IPS-NIHi7 (cell line): ENCODE data around the gene PAPPA.

Experiments
- DNase-seq: peaks from one replicate; pipeline ENCODE4 v3.0.0; 2012; ENCODE audit warnings: mixed read lengths; ENCODE audit errors: extremely low spot score

Gene PAPPA

DNA sequence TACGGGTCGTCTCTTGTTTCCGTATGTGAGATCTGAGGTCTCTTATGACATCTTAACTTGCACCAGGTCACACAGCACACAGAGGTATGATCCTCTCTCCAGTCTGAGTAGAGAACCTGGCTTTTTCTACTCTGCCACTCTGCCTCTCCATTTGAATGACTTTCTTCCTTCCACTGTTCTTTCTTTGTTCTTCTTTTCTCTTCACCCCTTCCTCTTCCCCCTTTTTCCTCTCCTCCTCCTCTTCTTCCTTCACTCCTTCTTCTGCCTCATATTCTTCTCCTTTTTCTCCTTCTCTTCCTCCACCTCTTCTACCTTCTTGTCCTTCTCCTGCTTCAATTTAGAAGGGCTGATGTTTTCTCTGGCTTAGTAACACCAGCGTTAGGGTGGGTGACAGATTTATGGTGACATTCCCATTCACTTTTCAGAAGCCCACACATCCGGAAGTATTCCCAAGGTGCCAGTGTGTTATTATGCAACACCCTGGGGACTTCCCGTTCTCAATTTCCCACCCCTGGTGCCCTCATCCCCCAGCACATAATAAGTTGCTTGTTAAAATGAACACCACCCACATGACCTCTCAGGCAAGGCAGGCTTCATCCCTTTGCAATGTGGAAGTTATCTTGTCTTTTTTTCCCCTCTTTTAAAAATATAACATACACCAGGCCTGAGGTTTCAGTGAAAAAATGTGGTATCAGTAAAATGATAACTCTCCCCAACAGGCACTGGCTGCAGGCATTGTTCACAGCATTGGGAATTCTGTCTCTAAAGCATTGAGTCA is 122.0 kb downstream of the PAPPA start:
- DNase-seq, result no peak

DNA sequence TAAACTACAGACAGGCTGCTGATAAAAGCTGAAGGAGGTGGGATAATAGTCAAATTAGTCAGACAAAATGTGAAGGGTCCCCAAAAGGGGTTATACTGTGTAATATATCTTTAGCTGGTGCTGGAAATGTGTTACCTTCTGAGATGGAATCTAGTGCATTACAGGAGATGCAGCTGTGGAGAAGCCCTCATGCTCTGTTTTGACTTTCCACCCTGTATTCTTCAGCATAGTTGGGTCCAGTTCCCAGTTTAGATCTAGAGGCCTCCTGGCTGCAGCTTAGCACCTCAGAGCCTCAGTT is 122.6 kb downstream of the PAPPA start:
- DNase-seq, result no peak

DNA sequence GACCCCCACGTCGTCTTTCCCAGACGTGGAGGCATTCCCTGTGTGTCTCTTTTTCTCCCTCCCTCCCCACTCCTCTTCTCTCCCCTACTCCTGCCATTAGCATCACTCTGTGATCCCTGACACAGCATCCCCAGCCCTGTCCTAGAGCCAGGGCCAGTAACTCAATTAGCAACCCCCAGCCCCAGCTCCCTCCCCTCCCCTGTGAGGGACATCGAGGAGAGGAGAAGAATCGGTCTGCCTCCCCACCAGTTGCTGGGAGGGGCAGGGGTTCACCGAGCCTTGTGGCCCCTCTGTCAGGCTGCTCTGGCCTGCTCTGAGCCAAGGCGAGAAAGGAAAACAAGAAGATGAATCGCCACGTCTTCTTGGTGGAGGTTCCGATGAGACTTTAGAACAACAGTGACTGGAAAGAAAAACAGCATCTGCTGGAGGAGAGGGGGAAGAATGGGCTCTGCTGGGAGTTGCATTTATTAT is 123.1 kb downstream of the PAPPA start:
- DNase-seq, result peak; percentile 40

DNA sequence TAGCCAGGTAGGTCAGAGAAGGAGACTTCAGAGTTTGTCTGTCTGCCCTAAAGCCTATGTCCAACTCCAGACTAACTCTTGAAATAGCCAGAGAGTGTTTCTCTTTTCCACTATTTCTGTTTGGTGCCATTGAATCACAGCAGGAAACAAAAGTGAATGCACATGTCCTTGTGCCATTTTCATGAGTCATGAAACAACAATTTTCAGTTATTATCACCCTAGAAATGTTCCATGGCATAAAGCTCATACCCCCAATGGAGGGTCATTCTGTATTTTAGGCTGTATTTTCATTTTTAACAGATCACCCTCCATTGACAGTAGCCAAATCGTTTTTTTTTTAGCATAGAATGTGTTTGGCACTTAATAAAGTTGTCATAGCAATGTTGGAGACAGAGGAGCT is 124.7 kb downstream of the PAPPA start:
- no peak for DNase-seq

DNA sequence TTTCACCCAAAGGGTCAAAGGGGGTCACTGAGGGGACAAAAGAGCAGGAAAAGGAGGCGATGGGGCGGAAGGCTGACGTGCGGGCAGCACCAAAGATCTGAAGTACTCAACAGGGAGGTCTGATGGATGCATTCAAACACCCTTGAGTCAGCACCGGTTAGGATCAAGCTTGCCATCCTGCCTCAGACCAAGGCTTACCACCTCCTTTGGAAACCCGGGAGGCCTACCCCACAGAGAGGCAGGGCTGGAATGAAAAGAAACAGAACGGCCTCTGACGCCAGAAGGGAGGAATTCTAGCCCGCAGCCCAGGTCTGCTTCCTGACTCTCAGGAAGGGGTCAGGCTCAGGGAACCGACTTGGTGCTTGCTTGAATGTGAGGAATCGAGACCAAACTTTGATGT is 125.6 kb downstream of the PAPPA start:
- peak; percentile 78 for DNase-seq

DNA sequence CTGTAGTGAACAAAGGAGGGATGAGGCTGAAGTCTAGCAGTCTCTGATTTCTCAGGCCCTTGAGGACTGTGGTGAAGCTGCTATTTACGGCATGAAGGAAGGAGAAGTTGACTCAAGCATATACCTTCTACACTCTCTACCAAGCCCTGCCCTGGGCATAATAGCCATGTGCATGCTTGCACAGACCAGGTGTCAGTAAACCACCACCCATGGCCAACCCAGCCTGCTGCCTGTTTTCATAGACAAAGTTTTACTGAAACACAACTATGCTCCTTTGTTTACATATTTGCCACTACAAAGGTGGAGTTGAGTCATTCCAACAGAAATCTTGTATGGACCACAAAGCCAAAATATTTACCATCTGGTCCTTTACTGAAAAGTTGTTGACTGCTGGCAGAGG is 126.9 kb downstream of the PAPPA start:
- no peak for DNase-seq

DNA sequence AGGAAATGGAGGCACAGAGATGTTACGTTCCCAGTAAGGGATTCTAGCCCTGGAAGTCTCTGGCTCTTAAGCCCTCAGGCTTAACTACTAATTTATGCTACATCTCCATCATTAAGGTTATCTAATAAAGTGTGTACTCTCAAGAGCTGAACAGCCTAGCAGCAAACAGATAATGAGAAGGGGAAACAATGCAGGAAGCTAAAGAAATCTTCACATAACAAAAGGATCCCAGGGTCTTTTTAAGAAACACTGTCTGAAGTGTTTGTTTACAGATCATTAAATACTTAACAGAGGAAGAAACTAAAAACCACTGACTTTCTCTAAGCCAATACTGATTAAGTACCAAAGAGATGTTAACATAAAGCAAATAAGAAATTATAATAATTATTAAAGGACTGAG is 129.0 kb downstream of the PAPPA start:
- DNase-seq, result no peak

DNA sequence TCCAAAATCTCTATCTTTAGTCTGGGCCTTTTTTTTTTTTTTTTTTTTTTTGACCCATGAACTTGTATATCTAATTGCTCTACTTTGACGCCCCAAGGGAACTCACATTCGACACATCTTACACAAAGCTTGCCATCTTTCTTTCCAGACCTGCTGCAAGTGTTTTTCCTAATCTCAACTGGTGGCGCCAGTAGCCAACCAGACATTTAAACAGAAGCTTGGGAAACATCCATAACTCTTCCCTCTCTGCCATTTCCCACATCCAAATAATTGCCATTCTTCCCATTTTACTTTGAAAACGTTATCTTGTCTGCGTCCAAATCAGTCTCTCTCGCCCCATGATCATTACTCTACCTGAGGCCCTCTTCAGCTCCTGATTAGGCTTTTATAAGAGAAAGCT is 130.9 kb downstream of the PAPPA start:
- no peak for DNase-seq

DNA sequence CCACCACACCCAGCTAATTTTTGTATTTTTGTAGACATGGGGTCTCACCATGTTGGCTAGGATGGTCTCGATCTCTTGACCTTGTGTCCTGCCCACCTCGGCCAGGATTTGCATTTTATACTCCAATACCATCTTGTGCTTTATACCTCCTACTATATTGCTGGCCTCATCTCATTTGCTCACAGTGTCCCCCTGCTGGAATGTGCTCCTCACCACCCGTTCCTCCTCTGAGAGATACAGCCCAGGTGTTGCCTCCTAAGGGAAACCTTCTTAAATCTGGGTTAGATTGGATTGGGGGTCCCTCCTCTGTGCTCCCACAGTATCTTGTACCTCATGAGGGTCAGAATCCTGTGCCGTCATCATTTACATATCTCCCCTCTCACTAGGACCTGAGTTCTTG is 131.7 kb downstream of the PAPPA start:
- peak; percentile 31 for DNase-seq

DNA sequence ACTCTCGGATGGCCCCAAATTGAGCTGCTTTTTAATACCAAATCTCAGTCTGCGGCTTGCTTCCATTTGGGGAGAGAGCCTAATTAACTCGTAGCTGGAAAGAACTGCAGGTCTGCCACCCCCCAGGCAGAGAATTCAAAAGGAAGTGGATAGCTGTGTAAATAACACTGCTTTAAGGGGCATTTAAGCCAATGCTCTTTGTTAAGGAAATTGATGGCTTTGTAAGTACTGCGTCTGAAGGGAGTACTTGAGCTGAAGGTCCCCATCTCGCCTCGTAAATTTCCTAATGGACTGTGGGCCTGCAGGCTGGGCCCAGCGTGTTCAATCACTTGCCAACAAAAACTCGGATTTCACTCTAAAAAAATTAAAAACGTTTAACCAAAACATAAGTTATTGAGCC is 132.7 kb downstream of the PAPPA start:
- peak; percentile 48 for DNase-seq

DNA sequence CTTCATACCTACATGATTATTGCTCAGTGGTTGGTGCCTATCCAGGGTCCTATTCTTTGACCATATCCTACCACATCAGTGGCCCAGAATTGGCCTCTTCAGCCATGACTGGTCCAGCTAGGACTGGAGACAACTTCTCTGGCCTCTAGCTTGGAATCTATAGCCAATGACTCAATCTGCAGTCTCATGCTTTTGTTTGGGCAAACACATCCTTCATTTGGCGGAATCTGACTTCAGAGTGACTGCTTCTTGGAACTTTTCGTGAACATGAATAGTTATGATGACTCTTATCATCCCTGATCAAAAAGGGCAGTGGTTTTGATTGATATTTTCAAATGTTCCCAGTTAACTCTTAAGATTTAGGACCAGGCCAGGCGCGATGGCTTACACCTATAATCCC is 134.1 kb downstream of the PAPPA start:
- DNase-seq, result no peak

DNA sequence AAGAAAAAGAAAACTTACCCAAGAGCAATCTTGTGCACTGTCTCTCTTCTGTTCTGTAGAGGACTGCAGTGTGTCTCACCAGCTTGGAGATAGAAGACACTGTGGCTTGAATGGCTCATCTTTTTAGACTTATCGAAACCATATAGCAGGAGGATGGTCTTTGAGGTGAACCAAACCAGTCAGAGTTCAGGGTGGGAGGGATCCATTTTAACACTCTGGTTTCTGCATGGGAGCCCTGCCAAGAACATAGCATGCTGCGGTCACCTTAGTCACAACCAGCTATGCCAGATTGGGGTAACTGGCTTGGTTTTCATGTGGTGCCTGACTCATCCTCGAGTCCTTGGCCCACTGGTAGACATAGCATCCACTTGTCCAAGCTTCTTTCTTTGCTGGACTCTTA is 135.1 kb downstream of the PAPPA start:
- no peak for DNase-seq

DNA sequence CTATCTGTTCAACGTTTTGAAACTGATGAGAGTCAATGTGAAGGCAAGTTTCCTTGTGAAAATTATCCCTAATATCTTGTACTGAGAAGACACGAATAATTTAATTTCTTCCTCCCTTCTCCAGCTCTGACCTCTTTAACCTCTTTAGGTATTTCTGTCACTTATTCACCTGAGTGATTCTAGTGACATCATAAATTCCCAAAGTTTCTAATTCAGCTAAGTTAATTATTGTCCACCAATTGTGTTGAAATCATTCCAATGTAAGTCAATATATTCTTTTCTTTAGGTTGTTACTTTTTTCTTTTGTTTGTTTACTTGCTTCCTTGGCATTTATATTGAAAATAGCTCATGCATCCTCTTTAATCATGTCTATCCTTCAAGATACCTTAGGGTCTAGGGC is 143.8 kb downstream of the PAPPA start:
- DNase-seq, result no peak

DNA sequence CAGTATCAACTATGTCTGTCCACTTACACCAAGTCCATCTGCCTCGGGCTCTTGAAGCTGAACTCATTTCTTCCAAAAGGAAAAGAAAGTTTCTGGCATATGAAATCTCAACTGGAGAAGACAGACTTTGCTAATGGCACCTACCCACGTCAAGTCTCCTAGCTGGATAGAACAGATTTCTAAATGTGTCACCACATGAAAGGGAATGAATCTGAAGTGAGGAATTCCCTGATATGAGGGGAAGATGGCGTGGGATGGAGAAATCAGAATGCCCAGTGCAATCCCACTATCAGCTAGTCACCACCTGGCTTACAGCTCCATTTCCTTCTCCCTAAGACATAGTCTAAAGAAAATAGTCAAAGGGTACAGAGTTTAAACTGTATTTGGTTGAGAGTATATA is 144.7 kb downstream of the PAPPA start:
- no peak for DNase-seq

DNA sequence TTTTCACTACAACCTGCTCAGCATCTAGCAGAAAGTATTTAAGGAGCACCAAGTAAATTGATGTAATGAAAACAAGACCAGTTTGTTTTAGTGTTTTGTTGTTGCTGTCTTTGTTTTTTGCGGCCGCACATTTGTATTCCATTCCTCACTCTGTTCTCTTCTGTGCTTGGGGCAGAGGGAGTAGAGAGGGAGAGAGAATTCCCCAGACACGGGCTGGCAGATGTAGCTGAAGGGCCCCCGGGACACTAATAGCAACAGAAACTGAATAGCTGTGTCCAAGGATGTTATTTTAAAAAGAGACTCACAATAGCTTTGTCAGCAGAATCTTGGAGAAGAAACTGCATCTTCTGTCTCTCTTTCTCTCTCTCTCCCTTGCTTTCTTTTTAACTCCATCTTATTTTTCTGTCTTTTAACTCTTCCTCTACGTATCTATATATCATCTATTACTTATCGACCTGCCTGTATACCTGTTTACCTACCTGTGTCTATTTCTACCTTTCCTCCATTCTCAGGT is 145.3 kb downstream of the PAPPA start:
- DNase-seq, result no peak

DNA sequence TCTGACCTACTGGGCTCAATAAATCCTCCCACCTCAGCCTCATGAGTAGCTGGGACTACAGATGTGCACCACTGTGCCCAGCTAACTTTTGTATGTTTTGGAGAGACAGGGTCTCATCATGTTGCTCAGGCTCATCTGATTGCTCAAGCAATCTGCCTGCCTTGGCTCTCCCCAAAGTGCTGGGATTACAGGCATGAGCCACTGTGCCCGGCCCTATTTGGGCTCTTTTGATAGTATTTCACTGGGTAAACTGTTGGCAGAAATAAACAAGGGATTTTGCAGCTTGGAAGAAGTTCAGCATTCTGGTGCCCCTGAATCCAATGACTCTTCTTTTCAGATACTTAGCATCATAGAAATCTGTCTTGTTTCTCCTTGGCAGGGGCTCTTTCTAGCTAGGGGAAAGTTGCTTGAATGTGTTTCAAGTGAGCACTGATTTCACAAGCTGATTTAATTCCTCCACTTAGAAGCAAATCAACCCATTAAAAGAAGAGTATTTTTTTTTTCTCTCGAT is 146.8 kb downstream of the PAPPA start:
- DNase-seq, result no peak

DNA sequence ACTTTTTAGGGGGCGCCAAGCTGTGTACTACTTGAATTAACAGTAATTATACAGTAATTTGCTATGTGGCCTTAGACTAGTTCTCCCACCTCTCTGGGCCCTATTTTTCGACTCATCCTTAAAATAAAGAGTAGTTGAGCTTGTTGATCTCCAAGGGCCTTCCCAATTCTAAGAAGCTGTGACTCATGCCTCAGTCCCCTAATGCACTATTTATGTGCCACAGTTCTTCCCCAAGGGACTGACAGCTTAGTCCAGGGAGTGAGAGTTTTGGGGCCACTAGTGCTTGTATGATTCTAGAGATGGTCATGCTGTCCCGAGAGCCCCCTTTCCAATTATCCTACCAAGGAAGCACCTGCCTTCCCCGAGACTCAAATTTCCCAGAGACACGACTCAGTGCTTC is 149.7 kb downstream of the PAPPA start:
- no peak for DNase-seq

DNA sequence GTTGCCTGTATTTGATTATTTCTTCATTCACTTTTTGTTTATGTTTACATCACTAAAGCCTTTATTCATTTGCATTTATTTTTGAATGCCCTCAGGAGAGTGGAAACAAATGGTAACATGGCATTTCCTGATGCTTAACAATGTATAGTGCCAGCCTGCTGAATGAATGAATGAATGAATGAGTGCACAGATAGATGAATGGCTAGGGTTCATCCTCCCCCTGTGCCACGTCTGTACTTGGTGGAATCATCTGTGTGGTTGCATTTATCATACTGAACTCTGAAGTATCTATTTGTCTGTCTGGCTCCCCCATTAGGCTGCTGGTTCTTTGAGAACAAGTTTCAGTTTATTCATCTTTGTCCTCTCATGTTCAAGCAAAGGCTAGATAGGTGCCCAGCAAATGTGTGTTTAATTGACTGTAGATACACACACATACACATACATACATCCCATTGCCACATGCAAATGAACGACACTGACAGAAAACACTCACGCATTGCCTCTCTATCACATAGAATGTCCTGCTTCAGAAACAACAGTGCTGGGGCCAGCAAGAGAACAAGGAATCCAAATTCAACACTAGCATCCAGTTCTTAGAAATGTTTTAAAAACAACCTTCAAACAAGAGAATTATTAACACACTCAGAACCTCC is 150.4 kb downstream of the PAPPA start:
- no peak for DNase-seq

DNA sequence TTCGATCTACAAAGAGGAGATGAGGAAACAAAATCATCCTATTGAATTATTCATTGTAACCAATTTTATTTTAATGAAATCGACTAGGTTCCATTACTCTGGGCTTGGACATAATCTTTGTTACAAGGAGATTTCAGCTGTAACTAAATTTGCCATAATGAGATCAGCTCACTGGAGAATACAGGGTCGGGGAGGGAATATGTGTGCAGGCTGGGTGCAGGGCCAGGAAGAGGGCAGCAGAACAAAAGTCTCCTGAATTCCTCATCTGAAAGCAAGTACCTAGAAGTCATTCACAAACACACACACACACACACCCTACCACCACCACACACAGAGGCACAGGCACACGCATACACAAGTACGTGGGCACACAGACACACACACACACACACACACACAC is 151.2 kb downstream of the PAPPA start:
- DNase-seq, result no peak

DNA sequence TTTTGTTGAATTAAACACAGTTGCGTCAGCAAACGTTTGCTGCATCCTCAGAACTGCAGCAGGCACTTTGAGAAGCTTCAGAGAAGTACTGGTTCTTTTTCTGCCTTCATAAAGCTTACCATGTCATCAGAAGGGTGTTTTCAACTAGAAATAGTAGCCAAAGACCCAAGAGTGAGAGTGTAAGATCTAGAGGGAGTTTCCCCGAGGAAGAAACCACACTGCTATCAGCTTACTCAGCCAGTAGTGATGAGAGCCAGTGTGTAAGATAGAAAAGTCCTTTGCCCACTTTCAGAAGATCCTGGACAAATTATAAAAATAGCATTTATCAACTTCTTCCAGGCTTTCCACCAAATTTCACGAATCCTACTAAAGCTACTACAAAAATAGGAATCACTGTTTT is 154.5 kb downstream of the PAPPA start:
- DNase-seq, result no peak

DNA sequence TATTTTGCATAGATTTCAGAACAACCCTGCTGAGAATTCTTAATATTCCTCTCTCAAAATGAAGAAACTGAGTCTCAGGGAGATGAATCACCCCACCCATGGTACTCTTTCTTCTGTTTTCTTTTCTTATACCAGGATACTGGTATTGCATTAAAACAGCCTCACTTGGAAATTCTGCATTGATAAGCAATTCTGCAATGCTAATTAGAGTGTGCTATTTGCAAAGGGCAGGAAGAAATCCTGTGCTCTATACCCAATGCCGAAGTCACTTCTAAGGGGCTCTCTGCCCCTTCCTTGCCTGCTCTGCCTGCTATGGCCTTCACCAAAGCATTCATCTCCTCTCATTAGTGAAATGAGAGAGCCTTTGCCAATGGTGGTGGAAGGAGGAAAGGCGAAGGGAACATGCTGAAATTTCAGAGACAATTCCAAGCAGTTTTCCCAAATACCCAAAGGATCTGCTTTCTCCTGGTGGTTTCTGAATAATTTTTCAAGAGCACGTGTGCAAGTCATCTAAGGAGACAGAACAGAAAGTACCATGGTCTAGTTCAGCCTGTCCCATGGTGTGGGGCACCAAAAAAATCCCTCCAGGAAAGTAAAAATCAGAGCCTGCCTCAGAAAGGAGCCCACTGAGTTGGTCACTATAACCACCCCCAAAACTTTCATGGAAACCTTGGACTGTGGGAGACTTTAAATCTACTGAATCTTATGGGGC is 156.5 kb downstream of the PAPPA start:
- no peak for DNase-seq

DNA sequence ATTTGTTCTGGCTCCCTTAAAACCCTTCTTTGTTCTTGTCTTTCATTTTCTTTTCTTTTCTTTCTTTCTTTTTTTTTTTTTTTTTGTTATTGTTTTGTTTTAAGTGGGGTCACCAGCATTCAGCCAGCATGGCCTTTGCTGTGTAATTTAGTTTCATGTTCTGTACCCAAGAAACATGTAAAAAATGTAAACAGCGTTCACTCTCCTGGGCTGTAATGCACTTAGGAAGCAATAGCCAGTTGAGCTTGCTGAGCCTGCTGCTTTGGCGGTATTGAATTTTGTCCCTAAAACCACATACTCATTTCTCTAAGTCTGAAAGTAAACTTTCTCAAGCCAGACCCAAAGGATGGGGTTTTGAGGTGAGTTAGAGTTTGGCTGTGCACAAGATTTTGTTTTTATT is 158.6 kb downstream of the PAPPA start:
- DNase-seq, result no peak

DNA sequence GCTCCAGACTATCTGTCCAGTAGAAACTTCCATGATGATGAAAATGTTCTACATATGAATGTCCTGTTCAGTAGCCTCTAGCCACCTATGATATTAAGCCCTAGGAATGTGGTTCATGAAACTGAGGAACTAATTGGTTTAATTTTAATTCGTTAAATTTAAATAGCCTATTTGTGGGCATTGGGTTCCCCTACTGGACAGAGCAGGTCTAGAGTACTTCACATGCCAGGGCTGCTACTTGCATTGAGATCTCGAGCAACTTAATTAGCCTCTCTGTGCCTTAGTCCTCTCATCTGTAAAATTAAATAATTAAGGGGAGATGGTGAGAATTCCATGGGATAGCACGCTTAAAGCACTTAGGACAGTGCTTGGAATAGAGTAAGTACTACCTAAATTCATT is 160.0 kb downstream of the PAPPA start:
- no peak for DNase-seq
